ENCODE data around the gene DVL3.
"Not testable (repeated sequence)": the region's sequence is repeated elsewhere in the genome, so short reads cannot be mapped to it uniquely, and the experiment has no call there.

The DVL3 gene

GRCh38 chr3:184154885-184155643, at the start of gene DVL3:
Gene DVL3 (plus strand): TSS chr3:184155377. CDS start chr3:184155636, 259 bp downstream.
- peak; percentile 71 for DNase-seq

- no peak for DNase-seq
Measured at GRCh38 chr3:184110316-184110725, 44.9 kb upstream of the DVL3 start.

GRCh38 chr3:184116017-184116416, 39.2 kb upstream of the DVL3 start:
- DNase-seq: no peak

- DNase-seq: no peak
Measured at GRCh38 chr3:184117636-184118035, 37.5 kb upstream of the DVL3 start.

GRCh38 chr3:184121031-184121430, 34.1 kb upstream of the DVL3 start:
- DNase-seq: not testable (repeated sequence)

- DNase-seq: no peak
Measured at GRCh38 chr3:184126006-184126405, 29.2 kb upstream of the DVL3 start.

- DNase-seq: no peak
Measured at GRCh38 chr3:184129012-184129411, 26.2 kb upstream of the DVL3 start.

- no peak for DNase-seq
Measured at GRCh38 chr3:184132945-184133344, 22.2 kb upstream of the DVL3 start.

GRCh38 chr3:184133840-184134745, 21.1 kb upstream of the DVL3 start:
- DNase-seq: peak; percentile 89

- no peak for DNase-seq
Measured at GRCh38 chr3:184134746-184135148, 20.4 kb upstream of the DVL3 start.

GRCh38 chr3:184135149-184135910, 19.8 kb upstream of the DVL3 start, which contains the start of gene EIF2B5:
Gene EIF2B5 (plus strand): TSS chr3:184135358. CDS start chr3:184135386, 28 bp downstream.
- peak; percentile 94 for DNase-seq

GRCh38 chr3:184135911-184136260, 19.3 kb upstream of the DVL3 start:
- no peak for DNase-seq

- no peak for DNase-seq
Measured at GRCh38 chr3:184140436-184140835, 14.7 kb upstream of the DVL3 start.

- DNase-seq: no peak
Measured at GRCh38 chr3:184142199-184142598, 13.0 kb upstream of the DVL3 start.

- DNase-seq: no peak
Measured at GRCh38 chr3:184143327-184143726, 11.8 kb upstream of the DVL3 start.

- no peak for DNase-seq
Measured at GRCh38 chr3:184144505-184144904, 10.7 kb upstream of the DVL3 start.

GRCh38 chr3:184145111-184145524, 10.1 kb upstream of the DVL3 start:
- peak; percentile 62 for DNase-seq

- no peak for DNase-seq
Measured at GRCh38 chr3:184145751-184146270, 9.4 kb upstream of the DVL3 start.

- DNase-seq: no peak
Measured at GRCh38 chr3:184148076-184148475, 7.1 kb upstream of the DVL3 start.

GRCh38 chr3:184149123-184149522, 6.1 kb upstream of the DVL3 start:
- no peak for DNase-seq

- DNase-seq: not testable (repeated sequence)
Measured at GRCh38 chr3:184149770-184150169, 5.4 kb upstream of the DVL3 start.

GRCh38 chr3:184155644-184156521, 706 bp downstream of the DVL3 start:
- DNase-seq: no peak
